ENCODE data around the gene TRIM28. TPM values are rescaled to one million over a fixed set of nuclear protein-coding genes. Genes with fewer than 3 reads are reported as not detected.

Gene TRIM28
- total and polyA plus RNA-seq, 8 donors, result 95.5 to 923 (median 206) TPM

- Histone ChIP-seq H3K27ac (no peak overlapping the region), H3K27me3 (no peaks in the 10 kb centered on the region), H3K4me3 (no peak overlapping the region), H3K9me3 (no peaks in the 10 kb centered on the region), H3K36me3 (peaks cover 17 to 35% (median 32%) of the 10 kb centered on the region in 4 donors), H3K4me1 (peaks cover 8 to 16% (median 11%) of the 10 kb centered on the region in 4 donors)
- WGBS, 5 donors, result 84 to 93% (median 85%) methylated on average over 8 to 9 of the region's 9 CpGs
- intact Hi-C loops (cut with DNase I; ENCODE audit: low total_unique reads), result no loop called here
- no peak for DNase-seq
- no peak for TF ChIP-seq CTCF (IDR thresholded peaks at IDR 0.05)
Measured at GRCh38 chr19:58584498-58585441, 40.9 kb downstream of the TRIM28 start.

- 71 to 85% (median 81%) methylated on average over 6 of the region's 6 CpGs for WGBS, 5 donors
- H3K9me3 ChIP-seq, result no peaks in the 10 kb centered on the region
- intact Hi-C loops (cut with DNase I; ENCODE audit: low total_unique reads), result no loop called here
- H3K27me3 ChIP-seq, result no peaks in the 10 kb centered on the region
- TF ChIP-seq POLR2AphosphoS5 (IDR thresholded peaks at IDR 0.05) (no peak), EP300 (IDR thresholded peaks at IDR 0.05) (no peak), CTCF (IDR thresholded peaks at IDR 0.05) (no peak), POLR2A (IDR thresholded peaks at IDR 0.05) (no peak)
- H3K4me3 ChIP-seq, result no peak overlapping the region
- peaks cover 17 to 35% (median 32%) of the 10 kb centered on the region in 4 donors for H3K36me3 ChIP-seq
- H3K4me1 ChIP-seq, result peaks cover 8 to 13% (median 10%) of the 10 kb centered on the region in 4 donors
- H3K27ac ChIP-seq, result no peak overlapping the region
- no peak for DNase-seq
Measured at GRCh38 chr19:58585442-58586132, 41.7 kb downstream of the TRIM28 start.

GRCh38 chr19:58586133-58586765 is 42.4 kb downstream of the TRIM28 start:
- no peaks in the 10 kb centered on the region for H3K9me3 ChIP-seq
- no peak overlapping the region for H3K27ac ChIP-seq
- intact Hi-C loops (cut with DNase I; ENCODE audit: low total_unique reads), result no loop called here
- 96 to 98% (median 97%) methylated on average over 4 of the region's 4 CpGs; no CpG with 5 or more reads in 1 of the 5 donors for WGBS, 5 donors
- H3K4me3 ChIP-seq, result no peak overlapping the region
- H3K4me1 ChIP-seq, result peaks cover 4 to 6% (median 5%) of the 10 kb centered on the region in 4 donors
- no peaks in the 10 kb centered on the region for H3K27me3 ChIP-seq
- no peak for TF ChIP-seq POLR2A (IDR thresholded peaks at IDR 0.05)
- no peak for TF ChIP-seq POLR2AphosphoS5 (IDR thresholded peaks at IDR 0.05)
- no peak for TF ChIP-seq CTCF (IDR thresholded peaks at IDR 0.05)
- no peak for TF ChIP-seq EP300 (IDR thresholded peaks at IDR 0.05)
- no peak for DNase-seq
- H3K36me3 ChIP-seq, result peaks cover 17 to 33% (median 32%) of the 10 kb centered on the region in 4 donors

Small RNAs within 50 kb of the gene (small RNA-seq; reads per million reads assigned to genes)
- gene MIR6807 (0 to 0.07 (median 0) reads per million in 4 donors), gene RN7SL525P (0 reads per million in 4 donors)

Other genes with a start within 250 kb of the TRIM28 start
- gene ERVK3-1, start 238.7 kb upstream of the TRIM28 start, total RNA-seq, result 10 to 100 TPM; 25.2 to 93.6 (median 48.4) TPM
- gene ERVK3-1, start 238.7 kb upstream of the TRIM28 start, polyA plus RNA-seq, result 10 to 100 TPM; 25.0 to 45.1 (median 35.1) TPM
- 1 to 10 TPM in 3 of 5 donors, under 1 TPM in 1, not detected in 1; 0.45 to 5.2 (median 1.6) TPM for gene ZSCAN22, start 217.1 kb upstream of the TRIM28 start, total RNA-seq
- gene ZSCAN22, start 217.1 kb upstream of the TRIM28 start, polyA plus RNA-seq, result 1 to 10 TPM in 1 of 3 donors, under 1 TPM in 2; 0.75 to 1.4 (median 0.83) TPM
- gene A1BG, start 190.6 kb upstream of the TRIM28 start, total RNA-seq, result 10 to 100 TPM in 1 of 5 donors, 1 to 10 TPM in 2, not detected in 2; 1.1 to 30.9 (median 1.7) TPM
- gene A1BG, start 190.6 kb upstream of the TRIM28 start, polyA plus RNA-seq, result 10 to 100 TPM; 19.7 to 61.7 (median 33.8) TPM
- gene ZNF497, start 181.3 kb upstream of the TRIM28 start, total RNA-seq, result 10 to 100 TPM in 1 of 5 donors, 1 to 10 TPM in 2, under 1 TPM in 1, not detected in 1; 0.14 to 12.3 (median 3.2) TPM
- gene ZNF497, start 181.3 kb upstream of the TRIM28 start, polyA plus RNA-seq, result 1 to 10 TPM in 1 of 3 donors, under 1 TPM in 2; 0.12 to 1.0 (median 0.46) TPM
- gene ZNF837, start 163.0 kb upstream of the TRIM28 start, total RNA-seq, result 1 to 10 TPM in 4 of 5 donors, not detected in 1; 1.8 to 8.5 (median 2.3) TPM
- 1 to 10 TPM; 2.3 to 3.0 (median 2.4) TPM for gene ZNF837, start 163.0 kb upstream of the TRIM28 start, polyA plus RNA-seq
- 1,000 to 10,000 TPM in 3 of 5 donors, 100 to 1,000 TPM in 2; 801 to 1,605 (median 1,501) TPM for gene RPS5, start 156.8 kb upstream of the TRIM28 start, total RNA-seq
- 1,000 to 10,000 TPM; 1,495 to 2,322 (median 1,503) TPM for gene RPS5, start 156.8 kb upstream of the TRIM28 start, polyA plus RNA-seq
- gene RNF225, start 148.4 kb upstream of the TRIM28 start, total RNA-seq, result not detected
- under 1 TPM in 1 of 3 donors, not detected in 2; 0.13 TPM for gene RNF225, start 148.4 kb upstream of the TRIM28 start, polyA plus RNA-seq
- 100 to 1,000 TPM in 1 of 5 donors, 10 to 100 TPM in 2, 1 to 10 TPM in 1, not detected in 1; 5.4 to 114 (median 17.2) TPM for gene ZNF584, start 135.4 kb upstream of the TRIM28 start, total RNA-seq
- gene ZNF584, start 135.4 kb upstream of the TRIM28 start, polyA plus RNA-seq, result 10 to 100 TPM in 1 of 3 donors, 1 to 10 TPM in 2; 5.6 to 10.8 (median 6.8) TPM
- 1 to 10 TPM; 3.0 to 8.9 (median 6.4) TPM for gene ZNF132, start 103.9 kb upstream of the TRIM28 start, total RNA-seq
- gene ZNF132, start 103.9 kb upstream of the TRIM28 start, polyA plus RNA-seq, result 1 to 10 TPM in 2 of 3 donors, under 1 TPM in 1; 0.68 to 1.2 (median 1.1) TPM
- 10 to 100 TPM in 1 of 5 donors, 1 to 10 TPM in 2, under 1 TPM in 1, not detected in 1; 0.58 to 12.6 (median 6.5) TPM for gene ZNF324B, start 92.4 kb upstream of the TRIM28 start, total RNA-seq
- 1 to 10 TPM; 1.6 to 2.3 (median 1.7) TPM for gene ZNF324B, start 92.4 kb upstream of the TRIM28 start, polyA plus RNA-seq
- gene ZNF324, start 77.0 kb upstream of the TRIM28 start, total RNA-seq, result 10 to 100 TPM in 1 of 5 donors, 1 to 10 TPM in 4; 5.8 to 11.9 (median 8.5) TPM
- gene ZNF324, start 77.0 kb upstream of the TRIM28 start, polyA plus RNA-seq, result 1 to 10 TPM; 1.7 to 3.0 (median 2.3) TPM
- gene ZNF446, start 67.7 kb upstream of the TRIM28 start, total RNA-seq, result 10 to 100 TPM in 1 of 5 donors, 1 to 10 TPM in 4; 4.6 to 26.1 (median 5.3) TPM
- 10 to 100 TPM in 1 of 3 donors, 1 to 10 TPM in 2; 7.1 to 13.0 (median 9.2) TPM for gene ZNF446, start 67.7 kb upstream of the TRIM28 start, polyA plus RNA-seq
- 1 to 10 TPM in 3 of 5 donors, under 1 TPM in 1, not detected in 1; 0.87 to 3.3 (median 1.3) TPM for gene SLC27A5, start 32.1 kb upstream of the TRIM28 start, total RNA-seq
- gene SLC27A5, start 32.1 kb upstream of the TRIM28 start, polyA plus RNA-seq, result 10 to 100 TPM in 2 of 3 donors, 1 to 10 TPM in 1; 8.4 to 18.4 (median 16.0) TPM
- 10 to 100 TPM in 3 of 5 donors, 1 to 10 TPM in 1, not detected in 1; 2.4 to 49.0 (median 20.1) TPM for gene ZBTB45, start 24.3 kb upstream of the TRIM28 start, total RNA-seq
- gene ZBTB45, start 24.3 kb upstream of the TRIM28 start, polyA plus RNA-seq, result 1 to 10 TPM; 5.6 to 8.2 (median 6.6) TPM
- 100 to 1,000 TPM in 2 of 5 donors, 10 to 100 TPM in 3; 55.8 to 260 (median 89.0) TPM for gene CHMP2A, start 11.0 kb downstream of the TRIM28 start, total RNA-seq
- 100 to 1,000 TPM; 195 to 338 (median 235) TPM for gene CHMP2A, start 11.0 kb downstream of the TRIM28 start, polyA plus RNA-seq
- gene UBE2M, start 14.5 kb downstream of the TRIM28 start, total RNA-seq, result 10 to 100 TPM in 3 of 5 donors, 1 to 10 TPM in 1, not detected in 1; 9.8 to 35.3 (median 27.1) TPM
- 10 to 100 TPM; 35.5 to 51.5 (median 41.9) TPM for gene UBE2M, start 14.5 kb downstream of the TRIM28 start, polyA plus RNA-seq
- 10 to 100 TPM; 14.0 to 84.9 (median 68.3) TPM for gene MZF1, start 29.3 kb downstream of the TRIM28 start, total RNA-seq
- 10 to 100 TPM; 16.1 to 33.2 (median 16.5) TPM for gene MZF1, start 29.3 kb downstream of the TRIM28 start, polyA plus RNA-seq

Data from stomach (tissue), 9 donors.